Stomach (tissue), 4 donors: Measurements from ENCODE around the gene CRYM.

Experiments used
- CTCF ChIP-seq, 7 experiments: fragments of 450-650 bp in 4 of 7; fragments of 200-600 bp in 3 of 7; sonication (generic) in 3 of 7; IDR thresholded peaks; one replicate each; pipeline ENCODE4 v1.5.1; 2016 to 2019; ENCODE audit warnings: antibody characterized with exemption in 7 of 7, control low read depth in 2 of 7, mild to moderate bottlenecking in 1 of 7
- POLR2A ChIP-seq, 4 donors: fragments of 450-650 bp; IDR thresholded peaks; one replicate each; pipeline ENCODE4 v1.6.1; 2016; ENCODE audit warnings: antibody characterized with exemption in 4 of 4, control low read depth in 2 of 4, mild to moderate bottlenecking in 1 of 4, moderate library complexity in 1 of 4

- TF ChIP-seq CTCF (IDR thresholded peaks at IDR 0.05) (no peak), POLR2A (IDR thresholded peaks at IDR 0.05) (no peak)
Measured at GRCh38 chr16:21256636-21257035, 21.5 kb downstream of the CRYM start.
